OCI-LY7 (cell line): ENCODE measurements around the gene CYP11A1. TPM values are rescaled to one million over a fixed set of nuclear protein-coding genes. Genes with fewer than 3 reads are reported as not detected.

Source experiments
- BruUV-seq: library from RNA; stranded (reverse); fragments of 400-500 nt; replicated peaks from 2 replicates; lab custom pipeline; 2021; lab: Mats Ljungman, UMichigan
- CTCF ChIA-PET: fragments of 300-600 bp; sonication (Branson Sonifier 250); formaldehyde crosslinking; loops from one replicate; lab custom pipeline; 2022; ENCODE audit warnings: antibody characterized with exemption; ENCODE audit not compliant: unreplicated experiment; lab: Charles Lee
- POLR2A ChIA-PET: fragments of 300-600 bp; sonication (Branson Sonifier 250); formaldehyde crosslinking; loops from one replicate; lab custom pipeline; 2022; ENCODE audit warnings: antibody characterized with exemption; lab: Charles Lee
- DNase-seq: peaks from one replicate; pipeline ENCODE4 v3.0.0-alpha.2; 2015; ENCODE audit warnings: low spot score
- H2AFZ ChIP-seq: fragments of 200-600 bp; sonication (generic), shearing (Covaris generic); 2 replicates; pipeline ENCODE4 v1.6.1; 2014; ENCODE audit warnings: mild to moderate bottlenecking, antibody characterized with exemption, low read length, moderate library complexity
- H3K27ac ChIP-seq: fragments of 200-600 bp; sonication (generic); 2 replicates; pipeline ENCODE4 v1.5.1; 2014; ENCODE audit warnings: mixed run types, low read depth, mild to moderate bottlenecking, moderate library complexity, low read length, inconsistent platforms; ENCODE audit not compliant: poor library complexity, severe bottlenecking
- H3K36me3 ChIP-seq: fragments of 200-600 bp; sonication (generic); 2 replicates; pipeline ENCODE4 v1.6.1; 2014; ENCODE audit warnings: mild to moderate bottlenecking, antibody characterized with exemption, low read length, moderate library complexity, mixed read lengths; ENCODE audit not compliant: insufficient read depth
- H3K4me1 ChIP-seq: fragments of 200-600 bp; sonication (generic); 2 replicates; pipeline ENCODE4 v1.5.1; 2014; ENCODE audit warnings: mild to moderate bottlenecking, low read length; ENCODE audit not compliant: insufficient read depth, poor library complexity, severe bottlenecking
- H3K4me2 ChIP-seq: fragments of 200-600 bp; sonication (generic); 2 replicates; pipeline ENCODE4 v1.6.1; 2014; ENCODE audit warnings: mild to moderate bottlenecking, low read length
- H3K4me3 ChIP-seq: fragments of 200-600 bp; sonication (generic); 2 replicates; pipeline ENCODE4 v1.5.1; 2014; ENCODE audit warnings: mild to moderate bottlenecking, low read depth, low read length; ENCODE audit not compliant: poor library complexity, severe bottlenecking
- H3K79me2 ChIP-seq: fragments of 200-600 bp; sonication (generic); 2 replicates; pipeline ENCODE4 v1.6.1; 2016; ENCODE audit warnings: low read depth, mild to moderate bottlenecking, low read length, moderate library complexity, mixed read lengths; ENCODE audit not compliant: insufficient read depth
- H3K9me2 ChIP-seq: fragments of 200-600 bp; sonication (generic); 2 replicates; pipeline ENCODE4 v1.6.1; 2016; ENCODE audit warnings: mild to moderate bottlenecking, low read length, mixed read lengths; ENCODE audit not compliant: insufficient read depth
- H3K9me3 ChIP-seq: fragments of 200-600 bp; sonication (generic); 2 replicates; pipeline ENCODE4 v1.6.1; 2014; ENCODE audit warnings: mild to moderate bottlenecking, mixed run types, low read length, mixed read lengths
- H4K20me1 ChIP-seq: fragments of 200-600 bp; sonication (generic); 2 replicates; pipeline ENCODE4 v1.6.1; 2014; ENCODE audit warnings: mild to moderate bottlenecking, antibody characterized with exemption, low read length, moderate library complexity, mixed read lengths; ENCODE audit not compliant: insufficient read depth
- EZH2phosphoT487 ChIP-seq: fragments of 200-600 bp; sonication (generic); IDR thresholded peaks from 2 replicates; pipeline ENCODE4 v1.6.1; 2018; ENCODE audit warnings: low read depth, borderline replicate concordance, mild to moderate bottlenecking, mixed run types, antibody characterized with exemption, low read length, moderate library complexity, mixed read lengths
- intact Hi-C: fragments of 100-400 bp; cut with micrococcal nuclease; formaldehyde crosslinking; loops from one replicate; pipeline ENCODE4 v1.10.0; 2022; ENCODE audit not compliant: unreplicated experiment
- total RNA-seq, 2 experiments: library from RNA; depleted of rRNA in 1 of 2; stranded (reverse); fragments of >200 nt in 1 of 2; shearing (Covaris generic) in 1 of 2; gene quantifications; 2 replicates each; pipeline ENCODE4 v1.2.3, GENCODE V29; 2014 to 2022
- TF ChIP-seq, protein P1 (sequence below): fragments of 200-600 bp; sonication (generic); conservative IDR thresholded peaks from 2 replicates; pipeline ENCODE4 v1.5.1; 2014; ENCODE audit warnings: mild to moderate bottlenecking, antibody characterized with exemption, low read length, moderate library complexity, mixed read lengths

The CYP11A1 gene
- total RNA-seq, 2 experiments from 2014 or later = not detected

- ChIA-PET CTCF (interaction anchor here (0.6 kb wide), 1 partner anchor 114 kb away, joined by 7 read pairs; no protein-coding TSS in a partner anchor), POLR2A (no interaction called here)
- Histone ChIP-seq H3K79me2 (no peaks in the 10 kb centered on the region), H3K27ac (no peak overlapping the region), H4K20me1 (no peaks in the 10 kb centered on the region), H3K9me3 (no peaks in the 10 kb centered on the region), H3K9me2 (no peaks in the 10 kb centered on the region), H3K4me1 (no peaks in the 10 kb centered on the region), H3K4me2 (no peak overlapping the region), H3K36me3 (no peaks in the 10 kb centered on the region), H2AFZ (no peak overlapping the region), H3K4me3 (no peak overlapping the region)
- intact Hi-C loops = no loop called here
- TF ChIP-seq EZH2phosphoT487 = no peak
- TF ChIP-seq, protein P1, sequence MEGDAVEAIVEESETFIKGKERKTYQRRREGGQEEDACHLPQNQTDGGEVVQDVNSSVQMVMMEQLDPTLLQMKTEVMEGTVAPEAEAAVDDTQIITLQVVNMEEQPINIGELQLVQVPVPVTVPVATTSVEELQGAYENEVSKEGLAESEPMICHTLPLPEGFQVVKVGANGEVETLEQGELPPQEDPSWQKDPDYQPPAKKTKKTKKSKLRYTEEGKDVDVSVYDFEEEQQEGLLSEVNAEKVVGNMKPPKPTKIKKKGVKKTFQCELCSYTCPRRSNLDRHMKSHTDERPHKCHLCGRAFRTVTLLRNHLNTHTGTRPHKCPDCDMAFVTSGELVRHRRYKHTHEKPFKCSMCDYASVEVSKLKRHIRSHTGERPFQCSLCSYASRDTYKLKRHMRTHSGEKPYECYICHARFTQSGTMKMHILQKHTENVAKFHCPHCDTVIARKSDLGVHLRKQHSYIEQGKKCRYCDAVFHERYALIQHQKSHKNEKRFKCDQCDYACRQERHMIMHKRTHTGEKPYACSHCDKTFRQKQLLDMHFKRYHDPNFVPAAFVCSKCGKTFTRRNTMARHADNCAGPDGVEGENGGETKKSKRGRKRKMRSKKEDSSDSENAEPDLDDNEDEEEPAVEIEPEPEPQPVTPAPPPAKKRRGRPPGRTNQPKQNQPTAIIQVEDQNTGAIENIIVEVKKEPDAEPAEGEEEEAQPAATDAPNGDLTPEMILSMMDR = no peak
- DNase-seq = no peak
- BruUV-seq = no TSS peak
These were observed 63.0 kb downstream of the CYP11A1 start for GRCh38 chr15:74304431-74304830.

- POLR2A ChIA-PET = no interaction called here
- Histone ChIP-seq H3K4me1 (no peaks in the 10 kb centered on the region), H4K20me1 (no peaks in the 10 kb centered on the region), H3K9me2 (no peaks in the 10 kb centered on the region), H3K4me3 (no peak overlapping the region), H3K36me3 (no peaks in the 10 kb centered on the region), H3K79me2 (no peaks in the 10 kb centered on the region), H3K9me3 (no peaks in the 10 kb centered on the region), H3K27ac (no peak overlapping the region), H2AFZ (no peak overlapping the region), H3K4me2 (no peak overlapping the region)
- no TSS peak for BruUV-seq
- TF ChIP-seq, protein P1 = no peak
- TF ChIP-seq EZH2phosphoT487 = no peak
- intact Hi-C loops = loop anchor here (1.0 kb wide), 1 partner anchor 177 kb away; no protein-coding TSS in a partner anchor
- no peak for DNase-seq
- CTCF ChIA-PET = no interaction called here
These were observed 63.6 kb downstream of the CYP11A1 start for GRCh38 chr15:74303741-74304309.

GRCh38 chr15:74302821-74303359, 64.6 kb downstream of the CYP11A1 start:
- no peak for TF ChIP-seq EZH2phosphoT487
- TF ChIP-seq, protein P1 = peak; percentile 81
- H3K79me2 ChIP-seq = no peaks in the 10 kb centered on the region
- no peak overlapping the region for H3K4me2 ChIP-seq
- ChIA-PET CTCF (no interaction called here), POLR2A (no interaction called here)
- no peaks in the 10 kb centered on the region for H3K9me3 ChIP-seq
- no TSS peak for BruUV-seq
- no peaks in the 10 kb centered on the region for H3K4me1 ChIP-seq
- DNase-seq = peak; percentile 45
- no peaks in the 10 kb centered on the region for H3K9me2 ChIP-seq
- no peaks in the 10 kb centered on the region for H3K36me3 ChIP-seq
- no peak overlapping the region for H3K27ac ChIP-seq
- H3K4me3 ChIP-seq = no peak overlapping the region
- intact Hi-C loops = loop anchor here (1.0 kb wide), 1 partner anchor 176 kb away; no protein-coding TSS in a partner anchor
- H4K20me1 ChIP-seq = no peaks in the 10 kb centered on the region
- H2AFZ ChIP-seq = no peak overlapping the region
